ENCODE measurements around the gene UTP11.

GRCh38 chr1:38060498-38060897 lies 48.0 kb downstream of the UTP11 start:
- TF ChIP-seq EZH2phosphoT487 (IDR thresholded peaks at IDR 0.05; ENCODE audit: borderline replicate concordance, low read depth, low read length) = no peak
- no peak for TF ChIP-seq CTCF (conservative IDR thresholded peaks at IDR 0.05; ENCODE audit: low read length)

All from OCI-LY7 (cell line).